Fibroblast of skin of right quadriceps (primary cell): Measurements from ENCODE around the gene TMEM52.
"Not testable (repeated sequence)": the region's sequence is repeated elsewhere in the genome, so short reads cannot be mapped to it uniquely, and the experiment has no call there.

ENCODE experiments used
- DNase-seq: peaks from one replicate; pipeline ENCODE4 v3.0.0-alpha.2; 2013

The TMEM52 gene

GRCh38 chr1:1892763-1893120 lies 26.3 kb downstream of the TMEM52 start:
- no peak for DNase-seq

DNA sequence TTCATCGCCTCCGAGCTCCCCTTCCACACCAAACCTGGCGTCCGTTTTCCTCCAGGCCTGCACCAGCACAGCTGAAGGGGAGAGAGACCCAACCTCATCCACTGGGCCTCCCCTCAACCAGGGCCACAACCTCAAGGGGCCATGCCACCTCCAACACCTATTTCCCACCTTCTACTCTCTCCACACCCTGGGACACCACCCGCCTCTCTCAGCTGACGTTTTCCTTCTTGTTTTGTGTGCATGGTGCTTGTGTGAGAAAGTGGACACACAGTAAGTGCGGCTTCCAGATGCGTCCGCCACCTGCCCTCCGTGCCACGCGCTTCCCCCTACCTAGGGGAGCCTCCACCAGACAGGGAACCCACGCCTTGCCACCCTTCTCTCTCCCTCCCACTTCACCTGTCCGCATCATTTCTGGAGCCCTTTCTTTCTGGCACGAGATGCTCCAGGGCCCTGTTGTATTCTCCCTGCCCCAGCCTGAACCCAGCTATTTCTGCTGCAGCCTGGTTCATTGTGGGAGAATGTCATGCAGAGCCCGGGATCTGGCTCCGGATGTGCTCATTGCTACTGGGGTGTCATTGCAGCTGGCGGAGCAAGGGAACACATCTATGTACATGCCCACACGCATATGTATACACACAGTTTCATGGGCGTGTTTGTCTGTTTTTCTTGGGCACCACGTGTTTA lies 26.9 kb downstream of the TMEM52 start:
- DNase-seq = no peak

DNA sequence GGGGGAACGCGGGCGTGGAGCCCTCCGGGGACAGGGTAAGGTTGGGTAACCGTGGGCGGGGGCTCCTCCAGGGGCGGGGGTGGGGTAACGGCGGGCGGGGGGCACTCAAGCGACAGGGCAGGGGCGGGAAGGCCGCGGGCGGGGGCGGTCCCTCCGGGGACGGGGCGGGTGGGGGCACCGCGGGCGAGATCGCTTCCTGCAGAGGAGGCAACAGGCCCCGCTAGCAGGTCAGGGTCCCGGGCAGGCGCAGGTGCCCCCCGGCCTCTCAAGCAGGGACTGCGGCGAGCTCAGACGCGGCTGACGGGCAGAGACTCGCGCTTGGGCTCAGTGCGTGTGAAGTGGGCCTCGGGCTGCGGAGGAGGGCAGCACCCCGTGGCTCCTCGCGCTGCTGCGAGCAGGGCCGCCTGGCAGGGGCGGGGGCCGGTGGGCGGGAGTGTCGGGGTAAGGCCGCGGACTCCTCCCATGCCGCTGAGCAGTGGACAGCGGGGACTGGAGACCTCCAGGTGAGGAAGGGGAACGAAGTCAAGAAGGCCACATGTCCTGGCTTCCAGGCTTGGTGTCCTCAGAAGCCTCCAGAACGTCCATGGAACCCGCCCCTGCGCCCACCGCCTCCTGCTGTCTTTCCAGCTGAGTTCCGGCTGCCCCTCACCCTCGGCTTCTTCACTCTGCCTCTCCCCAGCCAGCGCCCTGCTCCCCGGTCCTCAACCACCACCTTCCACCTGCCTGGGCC lies 27.6 kb downstream of the TMEM52 start:
- no peak for DNase-seq

- DNase-seq = peak; percentile 92
Measured at GRCh38 chr1:1890506-1891348, 28.4 kb downstream of the TMEM52 start, which contains the start of gene GNB1. TSS of gene GNB1 (minus strand) at chr1:1891087. CDS start at chr1:1825453, 65,634 bp downstream.

DNA sequence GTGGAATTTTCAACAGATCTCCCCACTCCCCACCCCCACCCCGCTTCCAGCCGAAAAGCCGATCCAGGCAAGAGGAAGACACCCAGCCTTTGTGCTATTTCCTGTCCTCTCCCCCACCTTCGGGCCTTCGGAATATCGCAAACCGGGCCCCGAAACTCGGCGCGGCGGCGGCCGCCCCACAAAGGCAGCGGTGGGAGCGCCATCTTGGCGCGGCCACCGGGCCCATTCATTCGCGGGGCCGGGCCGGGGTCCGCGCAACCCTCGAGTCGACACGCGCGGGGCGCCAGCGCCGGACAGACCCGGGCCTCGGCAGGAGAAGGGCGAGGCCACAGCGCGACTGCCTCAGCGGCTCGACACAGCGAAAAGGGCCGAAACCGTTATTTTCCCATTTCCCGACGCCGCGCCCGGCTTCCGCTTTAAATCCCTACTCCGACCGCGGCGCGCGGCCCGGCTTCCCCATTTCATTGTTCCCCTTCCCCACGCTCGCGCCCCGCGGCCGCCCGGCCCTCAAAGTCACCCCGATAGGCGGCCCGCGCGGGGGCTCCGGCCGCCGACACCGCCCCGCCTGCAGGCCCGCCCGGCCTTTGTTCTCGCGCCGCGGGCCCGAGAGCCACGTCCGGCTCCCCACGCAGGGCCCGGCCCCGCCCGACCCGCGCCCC lies 29.1 kb downstream of the TMEM52 start:
- peak; percentile 63 for DNase-seq

DNA sequence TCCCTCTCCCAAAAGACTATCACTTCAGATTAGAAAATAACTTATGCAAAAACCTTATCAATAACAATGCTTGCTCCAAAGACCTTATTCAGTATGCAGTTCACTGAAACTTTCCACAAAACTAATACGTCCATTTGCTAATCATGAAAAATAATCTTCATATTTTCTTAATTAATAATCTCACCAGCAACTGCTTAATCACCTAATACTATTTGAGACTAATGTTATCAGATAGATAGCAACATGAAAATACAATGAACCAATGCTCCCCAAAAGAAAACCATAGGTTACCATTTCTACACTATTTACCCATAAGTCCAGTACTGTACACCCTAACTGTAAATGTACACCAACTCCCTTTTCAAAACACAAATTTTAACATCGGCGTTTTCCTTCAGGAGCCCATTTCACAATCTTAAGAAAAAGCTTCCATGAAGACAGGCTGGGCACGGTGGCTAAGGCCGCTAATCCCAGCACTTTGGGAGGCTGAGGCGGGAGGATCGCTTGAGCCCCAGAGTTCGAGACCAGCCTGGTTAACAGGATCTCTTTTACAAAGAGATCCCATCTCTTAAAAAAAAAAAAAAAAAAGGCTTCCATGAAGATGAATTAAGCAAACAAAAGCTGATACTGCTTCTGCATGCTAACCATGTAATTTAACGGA lies 29.9 kb downstream of the TMEM52 start:
- no peak for DNase-seq

- not testable (repeated sequence) for DNase-seq
Measured at GRCh38 chr1:1883890-1884289, 35.2 kb downstream of the TMEM52 start.

DNA sequence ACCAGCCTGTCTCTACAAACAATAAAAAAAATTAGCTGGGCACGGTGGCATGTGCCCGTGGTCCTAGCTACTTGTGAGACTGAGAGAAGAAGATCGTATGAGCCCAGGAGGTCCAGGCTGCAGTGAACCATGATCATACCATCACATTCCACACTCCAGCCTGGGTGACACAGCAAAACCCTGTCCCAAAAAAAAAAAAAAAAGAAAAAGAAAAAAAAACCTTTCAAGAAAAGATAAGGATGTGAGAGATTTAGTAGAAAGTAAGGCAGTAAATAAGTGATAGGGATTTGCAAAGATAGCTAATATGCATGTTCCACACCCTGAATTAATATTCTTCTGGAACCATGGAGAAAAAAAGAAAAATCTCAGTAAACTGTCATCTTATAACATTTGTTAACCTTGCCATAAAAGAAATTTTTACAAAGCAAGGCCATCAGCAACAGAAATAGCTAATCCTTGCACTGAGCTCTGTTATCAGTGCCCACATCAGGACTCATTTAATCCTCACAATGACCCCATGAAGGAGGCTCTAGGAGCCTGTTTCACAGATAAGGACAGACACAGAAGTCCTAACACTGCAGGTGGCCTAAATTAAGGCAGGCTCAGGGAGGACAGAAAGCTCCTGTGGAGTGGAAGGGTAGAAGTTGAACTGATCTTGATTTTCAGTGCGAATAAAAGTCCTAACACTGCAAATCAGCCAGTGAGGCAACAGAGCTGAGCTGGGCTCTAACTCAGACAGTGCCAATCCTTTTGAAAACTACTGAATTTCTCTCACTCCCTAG lies 35.8 kb downstream of the TMEM52 start:
- no peak for DNase-seq

DNA sequence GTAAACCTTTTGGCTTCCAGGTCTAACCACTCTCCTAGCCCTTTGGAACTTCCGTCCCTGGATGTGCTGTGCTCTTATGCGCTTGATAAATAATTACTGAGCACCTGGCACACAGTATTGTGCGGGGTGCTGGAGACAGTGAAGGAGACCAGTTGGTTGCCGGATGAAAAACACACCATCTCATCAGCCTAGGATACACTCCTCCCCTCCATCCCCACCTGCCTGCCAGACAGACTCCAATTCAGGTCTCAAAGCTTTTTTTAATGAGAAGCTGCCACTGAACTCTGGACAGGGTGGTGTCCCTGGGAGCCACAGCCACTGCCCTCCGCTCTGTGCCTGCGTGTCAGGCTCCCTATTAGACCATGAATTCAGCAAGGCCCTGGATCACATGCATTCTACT lies 37.4 kb downstream of the TMEM52 start:
- DNase-seq = no peak

- no peak for DNase-seq
Measured at GRCh38 chr1:1880617-1881312, 38.3 kb downstream of the TMEM52 start.

GRCh38 chr1:1879942-1880341 lies 39.1 kb downstream of the TMEM52 start:
- no peak for DNase-seq

DNA sequence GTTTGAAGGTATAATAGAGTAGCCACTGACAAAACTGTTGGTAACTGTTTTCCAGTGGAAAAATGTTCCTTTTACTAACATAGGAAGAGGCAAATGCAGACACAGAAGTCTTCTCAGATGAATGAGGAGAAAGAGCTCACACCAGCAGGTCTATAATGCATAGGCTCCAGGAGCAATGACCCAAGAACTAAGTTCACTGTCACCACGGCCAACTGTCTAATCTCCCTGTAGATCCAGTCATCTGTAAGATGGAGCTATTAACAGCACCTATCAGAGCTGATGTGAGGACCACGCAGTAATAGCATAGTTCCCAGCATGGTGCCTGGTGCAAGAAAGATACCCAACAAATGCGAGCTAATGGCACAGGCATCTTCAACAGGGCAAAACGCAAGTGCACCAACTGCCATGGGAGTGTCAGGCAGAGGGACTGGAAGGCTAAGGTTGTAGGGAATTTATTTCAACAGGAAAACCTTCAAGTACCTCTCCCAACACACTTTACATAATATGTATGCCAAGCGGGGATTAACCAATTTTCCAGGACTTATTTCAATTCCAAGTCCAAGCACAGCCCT lies 41.1 kb downstream of the TMEM52 start:
- no peak for DNase-seq

DNA sequence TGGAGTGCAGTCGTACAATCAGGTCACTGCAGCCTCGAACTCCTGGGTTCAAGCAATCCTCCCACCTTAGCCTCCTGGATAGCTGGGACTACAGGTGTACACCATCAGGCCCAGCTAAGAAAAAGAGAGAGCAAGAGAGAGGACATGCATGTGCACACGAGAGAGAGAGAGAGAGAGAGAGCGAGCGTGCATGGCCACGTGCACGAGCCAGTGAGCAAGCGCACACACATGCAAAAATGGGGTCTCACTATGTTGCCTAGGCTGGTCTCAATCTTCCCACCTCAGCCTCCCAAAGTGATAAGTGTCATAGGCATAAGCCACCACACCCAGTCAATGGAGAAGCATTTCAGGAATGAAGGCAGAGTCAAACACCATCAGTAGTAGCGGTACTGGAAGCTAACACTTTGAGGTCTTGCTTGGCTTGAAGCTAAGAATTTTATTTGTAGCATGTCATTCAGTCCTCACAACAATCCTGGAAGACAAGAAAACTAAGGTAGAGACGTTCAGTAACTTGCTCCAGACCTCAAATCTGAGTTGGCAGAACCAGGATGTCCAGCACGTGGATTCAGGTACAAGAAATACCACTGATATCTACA lies 42.6 kb downstream of the TMEM52 start:
- DNase-seq = peak; percentile 43

DNA sequence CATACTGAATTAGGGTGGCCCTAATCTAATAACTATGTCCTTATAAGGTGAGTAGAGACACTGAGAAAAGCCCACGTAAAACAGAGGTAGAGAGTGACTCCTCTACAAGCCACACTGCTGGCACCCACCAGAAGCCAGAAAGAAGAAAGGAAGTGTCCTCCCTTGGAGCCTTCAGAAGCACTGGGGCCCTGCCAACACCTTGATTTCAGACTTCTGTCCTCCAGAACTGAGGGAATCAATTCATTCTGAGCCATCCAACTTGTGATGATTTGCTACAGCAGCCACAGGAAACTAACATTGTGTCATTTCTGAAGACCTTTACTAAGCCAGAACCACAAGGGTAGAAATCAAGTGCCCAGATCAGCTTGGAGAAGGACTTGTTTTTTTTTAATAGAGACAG lies 43.1 kb downstream of the TMEM52 start:
- no peak for DNase-seq

GRCh38 chr1:1874901-1875300 lies 44.2 kb downstream of the TMEM52 start:
- DNase-seq = no peak

DNA sequence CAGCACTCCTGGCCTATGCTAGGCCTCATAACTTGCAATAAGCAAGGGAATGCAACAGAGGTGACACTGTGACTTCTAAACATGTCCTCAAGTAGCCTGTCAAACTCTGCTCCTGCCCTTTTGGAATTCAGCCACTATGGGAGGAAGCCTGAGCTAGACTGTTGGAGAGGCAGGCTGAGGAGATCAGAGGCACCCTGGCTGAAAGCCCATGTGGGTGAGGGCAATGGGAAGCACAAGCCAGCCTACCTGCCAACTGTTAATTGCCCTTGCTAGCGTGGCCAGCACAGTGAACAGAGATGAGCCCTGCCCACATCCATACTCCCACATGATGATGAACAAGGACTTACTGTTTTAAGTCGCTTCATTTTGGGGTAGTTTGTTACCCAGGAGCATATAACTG lies 45.9 kb downstream of the TMEM52 start:
- no peak for DNase-seq

- DNase-seq = no peak
Measured at GRCh38 chr1:1872329-1872994, 46.6 kb downstream of the TMEM52 start.

- DNase-seq = no peak
Measured at GRCh38 chr1:1869469-1869868, 49.6 kb downstream of the TMEM52 start.
